Stimulated activated CD8-positive, alpha-beta memory T cell treated with anti-CD3 and anti-CD28 coated beads, Interleukin-4, amount 100 ng/mL, for 1 hour (primary cell): ENCODE results near the gene ASF1B.
A peak's percentile ranks its signal among the peaks of the same experiment; 100 is the strongest.

Experiments
- DNase-seq, 2 donors: peaks; one replicate each; pipeline ENCODE4 v3.0.0-alpha.2; 2020; ENCODE audit warnings: low read depth in 2 of 2, low spot score in 1 of 2

ASF1B gene

DNA sequence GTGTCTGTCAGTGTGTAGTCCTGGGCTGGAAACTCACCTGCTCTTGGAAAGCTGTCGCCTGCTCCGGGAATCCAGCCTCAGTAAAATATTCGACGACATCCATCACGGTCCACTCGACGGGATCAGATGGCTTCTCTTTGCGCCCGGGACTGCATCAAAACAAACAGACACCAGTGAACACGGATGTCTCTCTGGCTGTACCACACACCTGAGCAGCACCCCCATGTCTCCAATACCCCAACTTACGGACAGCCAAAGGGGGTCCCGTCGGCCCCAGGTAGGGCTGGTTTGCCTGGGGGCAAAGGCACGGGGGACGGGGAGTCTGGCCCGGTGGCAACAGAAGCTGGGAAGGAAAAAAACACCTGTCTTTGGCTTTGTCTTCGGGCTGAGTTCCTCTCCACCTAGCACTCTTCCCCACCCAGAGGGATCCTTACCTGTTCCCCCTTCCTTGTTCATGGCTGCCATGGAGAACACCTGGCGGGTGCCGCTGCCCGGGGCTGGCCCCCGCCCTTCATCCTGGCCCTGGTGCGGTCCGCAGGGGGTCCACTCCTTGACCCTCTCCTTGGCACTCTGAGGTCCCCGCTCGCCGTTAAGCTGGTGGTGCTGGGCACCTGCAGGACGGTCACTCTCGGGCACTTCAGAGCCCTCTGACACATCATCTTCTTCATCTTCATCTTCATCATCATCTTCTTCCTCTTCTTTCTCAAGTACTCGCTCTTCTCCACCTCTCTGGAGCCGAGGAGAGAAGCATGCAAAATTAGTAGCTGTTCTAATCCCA, 47.6 kb downstream of the ASF1B start:
- DNase-seq = no peak

DNA sequence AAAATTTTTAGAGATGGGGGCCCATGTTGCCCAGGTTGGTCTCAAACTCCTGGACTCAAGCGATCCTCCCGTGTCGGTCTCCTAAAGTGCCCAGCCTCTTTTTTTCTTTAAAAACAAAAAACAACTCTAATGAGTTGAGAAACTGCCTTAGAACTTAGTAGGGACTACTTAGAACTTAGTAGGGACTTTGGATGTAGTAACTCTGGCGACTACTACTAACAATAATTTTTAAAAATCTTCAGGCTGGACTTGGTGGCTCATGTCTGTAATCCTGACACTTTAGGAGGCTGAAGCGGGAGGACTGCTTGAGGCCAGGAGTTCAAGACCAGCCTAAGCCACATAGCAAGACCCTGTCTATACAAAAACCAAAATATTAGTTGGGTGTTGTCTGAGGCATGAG, 50.3 kb downstream of the ASF1B start:
- DNase-seq = no peak

GRCh38 chr19:14085309-14085995, 50.9 kb downstream of the ASF1B start, which contains the start of gene C19orf67:
C19orf67 (minus strand) TSS chr19:14085783; CDS start chr19:14085627, 156 bp downstream.
- DNase-seq = no peak

DNA sequence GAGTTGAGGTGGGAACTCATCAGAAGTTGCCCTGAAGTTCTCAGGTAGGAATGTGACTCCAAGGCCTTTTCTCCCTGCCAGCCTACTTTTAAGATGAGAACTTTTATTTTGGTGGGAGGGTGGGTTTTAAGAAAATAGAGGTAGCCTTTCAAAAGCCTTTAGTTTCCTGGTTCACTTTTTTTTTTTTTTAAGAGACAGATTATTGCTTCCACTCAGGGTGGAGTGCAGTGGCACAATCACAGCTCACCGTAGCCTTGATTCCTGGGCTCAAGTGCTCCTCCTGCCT, 53.8 kb downstream of the ASF1B start:
- no peak for DNase-seq

DNA sequence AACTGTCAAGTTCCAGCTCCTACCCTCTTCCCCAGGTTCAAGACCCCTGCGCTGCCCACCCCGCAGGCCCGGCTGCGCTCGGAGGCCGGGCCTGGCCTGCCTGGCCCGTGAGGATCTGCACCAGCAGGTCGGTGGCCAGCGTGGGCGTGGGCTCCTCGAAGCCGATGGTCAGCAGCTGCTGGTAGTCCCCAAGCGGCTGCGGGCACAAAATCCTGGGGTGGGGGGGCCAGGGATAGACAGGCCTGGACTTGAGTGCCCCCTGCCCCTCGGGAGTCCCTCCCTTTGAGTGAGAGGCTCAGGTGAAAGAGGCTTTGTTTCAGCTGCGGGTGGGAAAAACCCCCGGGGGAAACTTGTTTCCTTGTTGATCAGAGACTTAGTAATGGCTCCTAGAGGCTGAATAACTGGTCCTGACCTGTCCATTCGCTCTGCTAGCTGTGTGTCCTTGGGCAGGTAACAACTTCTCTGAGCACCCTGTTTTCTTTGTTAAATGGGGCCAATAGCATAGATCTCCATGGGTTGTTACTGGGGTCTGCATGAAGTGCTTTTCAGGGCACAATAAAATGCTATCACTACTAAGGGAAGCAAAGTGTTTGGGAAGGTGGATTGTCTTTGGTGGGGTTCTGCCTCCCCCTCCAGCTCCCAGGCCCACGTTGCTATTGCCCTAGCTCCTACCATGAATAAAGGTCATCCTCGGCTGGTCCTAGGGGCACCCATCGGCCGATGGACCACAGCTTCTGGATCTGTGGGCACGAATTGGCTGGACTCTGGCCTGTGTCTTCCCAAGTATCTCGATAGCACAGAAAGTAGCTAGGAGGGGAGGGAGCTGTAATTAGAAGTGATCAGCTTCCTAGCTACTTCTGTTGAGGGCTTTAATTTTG, 54.4 kb downstream of the ASF1B start:
- no peak for DNase-seq

DNA sequence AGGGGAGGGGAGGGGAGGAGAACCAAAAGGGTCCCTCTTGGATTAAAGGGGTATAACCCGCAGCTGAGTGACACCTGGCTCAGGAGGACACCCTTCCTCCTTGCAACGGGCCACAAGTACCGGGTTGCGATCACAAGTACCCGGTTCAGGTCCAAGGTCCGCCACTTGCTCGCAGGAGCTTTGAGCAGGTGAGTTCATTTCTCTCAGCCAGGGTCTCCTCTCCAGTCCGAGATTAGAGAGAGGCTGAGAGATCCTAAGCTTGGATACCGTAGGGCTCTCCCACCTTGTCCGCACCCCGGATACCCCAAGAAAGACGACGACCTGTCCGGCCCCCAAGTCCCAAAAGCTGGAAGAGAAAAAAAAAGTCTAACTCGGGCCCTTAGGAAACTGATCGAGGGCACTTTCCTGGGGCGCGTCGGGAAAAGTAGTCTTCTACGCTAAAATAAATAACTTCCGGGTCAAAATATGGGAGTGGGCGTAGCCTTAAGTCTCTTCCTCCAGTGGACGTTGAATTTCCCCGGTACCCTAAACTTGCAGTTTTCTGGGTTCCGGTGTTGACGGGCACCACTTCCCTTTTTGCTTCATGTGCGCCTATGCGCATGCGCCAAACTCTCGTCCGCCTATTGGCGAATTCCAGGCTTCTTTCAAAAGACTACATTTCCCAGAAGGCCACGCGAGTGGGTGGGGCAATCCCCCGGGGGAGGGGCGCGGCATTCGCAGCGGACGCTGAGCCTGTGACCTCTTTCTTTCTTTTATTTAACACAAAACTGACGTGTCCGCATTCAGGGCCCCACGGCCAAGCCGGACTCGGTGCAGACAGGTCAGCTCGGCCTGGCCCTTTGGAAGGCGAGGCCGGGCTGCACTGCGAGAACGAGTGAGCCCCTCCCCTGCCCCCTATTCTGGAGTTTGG, 55.2 kb downstream of the ASF1B start:
- peak; percentile 99 to 100 for DNase-seq

DNA sequence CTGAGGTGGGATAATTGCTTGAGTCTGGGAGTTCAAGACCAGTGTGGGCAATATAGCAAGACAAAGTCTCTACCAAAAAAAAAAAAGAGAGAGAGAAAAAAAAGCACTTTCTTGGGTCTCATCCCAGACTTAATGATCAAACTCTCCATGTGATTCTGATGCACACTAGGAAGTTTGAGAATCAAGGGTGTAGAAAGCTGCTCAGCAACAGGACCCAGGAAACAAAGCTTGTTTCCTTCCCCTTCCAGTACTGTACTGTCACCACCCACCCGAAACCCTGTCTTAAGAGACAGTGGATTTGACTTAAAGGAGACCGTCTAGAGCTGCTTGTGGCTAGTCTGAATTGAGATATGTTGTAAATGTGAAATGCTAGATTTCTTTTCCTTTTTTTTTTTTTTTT, 58.0 kb downstream of the ASF1B start:
- DNase-seq = no peak

DNA sequence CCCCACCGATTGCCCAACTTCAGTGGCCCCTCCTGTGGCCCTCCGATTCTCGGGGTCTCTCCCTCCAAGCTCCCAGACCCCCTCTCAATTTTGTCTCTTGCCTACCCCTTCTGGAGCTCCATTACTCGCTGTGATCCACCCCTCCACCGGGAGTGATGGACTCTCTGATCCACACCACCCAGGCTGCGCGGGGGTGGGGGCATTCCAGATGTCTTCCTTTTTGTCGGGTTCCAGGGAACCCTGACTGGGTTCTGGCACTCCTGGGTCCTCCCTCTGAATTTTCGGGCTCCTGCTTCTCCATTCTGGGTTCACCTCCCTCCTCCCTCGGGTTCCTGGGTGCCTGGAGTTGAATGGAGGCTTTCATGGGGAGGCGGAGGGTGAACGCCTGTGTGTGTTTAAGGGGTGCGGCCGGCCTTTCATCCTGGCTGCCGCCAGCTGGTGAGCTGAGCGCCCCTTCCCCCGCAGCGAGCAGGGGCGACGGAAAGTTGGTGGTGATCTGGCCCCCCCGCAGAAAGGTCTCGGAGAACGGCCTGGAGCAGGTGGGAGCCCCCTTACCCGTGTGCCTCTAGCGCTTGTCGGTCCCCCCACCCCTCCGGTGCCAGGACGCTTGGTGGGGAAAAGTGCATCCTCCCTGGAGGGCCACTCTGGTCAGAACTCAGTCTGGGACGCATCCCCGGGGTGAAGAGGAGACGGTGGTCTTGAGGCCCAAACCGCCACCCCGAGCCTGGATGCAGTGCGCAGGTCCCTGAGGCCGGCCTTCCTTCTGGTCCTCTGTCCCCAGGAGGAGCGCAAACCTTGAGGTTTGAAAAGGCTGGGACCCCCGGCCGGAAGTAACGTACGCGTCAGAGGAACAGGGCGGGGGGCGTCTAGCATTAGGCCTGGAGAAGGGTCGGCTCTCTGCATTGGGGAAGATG, 62.2 kb downstream of the ASF1B start:
- DNase-seq = no peak

- no peak for DNase-seq
Observed at GRCh38 chr19:14073261-14073924, 63.0 kb downstream of the ASF1B start.

GRCh38 chr19:14072535-14073260, 63.7 kb downstream of the ASF1B start, which contains the start of gene MISP3:
MISP3 (plus strand) TSS chr19:14072786; CDS start chr19:14073310, 524 bp downstream.
- no peak for DNase-seq

DNA sequence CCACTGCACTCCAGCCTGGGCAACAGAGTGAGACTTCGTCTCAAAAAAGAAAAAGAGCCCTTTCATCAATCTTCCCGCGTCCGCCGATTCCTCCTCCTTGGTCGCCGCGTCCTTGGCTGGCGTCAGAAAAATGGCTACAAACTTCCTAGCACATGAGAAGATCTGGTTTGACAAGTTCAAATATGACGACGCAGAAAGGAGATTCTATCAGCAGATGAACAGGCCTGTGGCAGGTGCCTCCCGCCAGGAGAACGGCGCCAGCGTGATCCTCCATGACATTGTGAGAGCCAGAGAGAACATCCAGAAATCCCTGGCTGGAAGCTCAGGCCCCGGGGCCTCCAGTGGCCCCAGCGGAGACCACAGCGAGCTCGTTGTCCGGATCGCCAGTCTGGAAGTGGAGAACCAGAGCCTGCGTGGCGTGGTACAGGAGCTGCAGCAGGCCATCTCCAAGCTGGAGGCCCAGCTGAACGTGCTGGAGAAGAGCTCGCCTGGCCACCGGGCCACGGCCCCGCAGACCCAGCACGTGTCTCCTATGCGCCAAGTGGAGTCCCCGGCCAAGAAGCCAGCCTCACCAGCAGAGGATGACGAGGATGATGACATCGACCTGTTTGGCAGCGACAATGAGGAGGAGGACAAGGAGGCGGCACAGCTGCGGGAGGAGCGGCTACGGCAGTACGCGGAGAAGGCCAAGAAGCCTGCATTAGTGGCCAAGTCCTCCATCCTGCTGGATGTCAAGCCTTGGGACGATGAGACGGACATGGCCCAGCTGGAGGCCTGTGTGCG, 65.9 kb downstream of the ASF1B start:
- DNase-seq = no peak
